Testis (tissue), 2 donors: Measurements from ENCODE around the gene SPON1.

ENCODE experiments used
- CTCF ChIP-seq, 3 experiments: fragments of 450-650 bp in 2 of 3; fragments of 200-600 bp in 1 of 3; sonication (generic) in 1 of 3; IDR thresholded peaks; one replicate each; pipeline ENCODE4 v1.5.1; 2016 to 2019; ENCODE audit warnings: antibody characterized with exemption in 3 of 3, mild to moderate bottlenecking in 2 of 3, moderate library complexity in 1 of 3
- POLR2A ChIP-seq: fragments of 450-650 bp; IDR thresholded peaks from one replicate; pipeline ENCODE4 v1.6.1; 2017; ENCODE audit warnings: antibody characterized with exemption, mild to moderate bottlenecking, moderate library complexity

- TF ChIP-seq CTCF (IDR thresholded peaks at IDR 0.05) = no peak
- no peak for TF ChIP-seq POLR2A
Observed at GRCh38 chr11:14081581-14082231, 119.2 kb downstream of the SPON1 start.
